Measurements from ENCODE around the gene MAT2B. TPM values are rescaled to one million over a fixed set of nuclear protein-coding genes. Genes with fewer than 3 reads are reported as not detected.

The MAT2B gene
- polyA plus RNA-seq, 1 donor (not counting 4 experiments of a cell fraction or from before 2014, with no cell fraction given) = 68.5 TPM

DNA sequence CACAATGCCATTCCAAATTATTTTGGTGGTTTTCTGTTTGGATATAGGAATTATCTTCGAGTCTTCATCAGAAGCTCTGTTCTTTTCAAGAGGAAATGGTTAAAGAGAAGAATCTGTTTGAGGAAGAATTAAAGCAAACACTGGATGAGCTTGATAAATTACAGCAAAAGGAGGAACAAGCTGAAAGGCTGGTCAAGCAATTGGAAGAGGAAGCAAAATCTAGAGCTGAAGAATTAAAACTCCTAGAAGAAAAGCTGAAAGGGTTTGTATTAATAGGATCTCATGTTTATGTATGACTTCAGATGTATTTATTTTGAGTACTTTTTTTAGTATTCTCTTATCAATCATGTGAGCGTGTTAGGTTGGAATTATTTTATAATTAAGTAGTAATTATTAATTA is 30.0 kb upstream of the MAT2B start:
- H3K36me3 ChIP-seq (ENCODE audit: control insufficient read depth in 2 of 2, extremely low read depth in 1 of 2, insufficient read depth in 2 of 2, low read length in 2 of 2) = peaks cover 0 to 17% of the 10 kb centered on the region in 2 experiments
- H3K9me3 ChIP-seq (ENCODE audit: control insufficient read depth, low read depth, low read length) = no peaks in the 10 kb centered on the region
- dilution Hi-C loops (cut with MboI; ENCODE audit: extremely low pct_ligation_motif_present, low sequenced_read_pairs) = no loop called here
- FAIRE-seq (no peak), DNase-seq (ENCODE audit: low read depth, low spot score) (no peak)
- no peak overlapping the region for H2AFZ ChIP-seq (ENCODE audit: control insufficient read depth, low read length)
- no peaks in the 10 kb centered on the region for H3K27me3 ChIP-seq (ENCODE audit: control insufficient read depth, extremely low read depth, insufficient read depth, low read length)
- no peaks in the 10 kb centered on the region for H3K79me2 ChIP-seq (ENCODE audit: control insufficient read depth, insufficient read depth, low read length)
- H3K4me3 ChIP-seq (ENCODE audit: control insufficient read depth in 2 of 3, extremely low read depth in 1 of 3, insufficient read depth in 2 of 3, low read depth in 1 of 3, low read length in 3 of 3) = no peak overlapping the region
- H3K27ac ChIP-seq (ENCODE audit: control insufficient read depth, insufficient read depth, low read length) = no peak overlapping the region
- H3K9ac ChIP-seq (ENCODE audit: control insufficient read depth, extremely low read depth, insufficient read depth, low read length) = no peak overlapping the region
- peaks cover 8% of the 10 kb centered on the region for H3K4me1 ChIP-seq (ENCODE audit: control insufficient read depth, extremely low read depth, insufficient read depth, low read length)
- TF ChIP-seq, protein P1, sequence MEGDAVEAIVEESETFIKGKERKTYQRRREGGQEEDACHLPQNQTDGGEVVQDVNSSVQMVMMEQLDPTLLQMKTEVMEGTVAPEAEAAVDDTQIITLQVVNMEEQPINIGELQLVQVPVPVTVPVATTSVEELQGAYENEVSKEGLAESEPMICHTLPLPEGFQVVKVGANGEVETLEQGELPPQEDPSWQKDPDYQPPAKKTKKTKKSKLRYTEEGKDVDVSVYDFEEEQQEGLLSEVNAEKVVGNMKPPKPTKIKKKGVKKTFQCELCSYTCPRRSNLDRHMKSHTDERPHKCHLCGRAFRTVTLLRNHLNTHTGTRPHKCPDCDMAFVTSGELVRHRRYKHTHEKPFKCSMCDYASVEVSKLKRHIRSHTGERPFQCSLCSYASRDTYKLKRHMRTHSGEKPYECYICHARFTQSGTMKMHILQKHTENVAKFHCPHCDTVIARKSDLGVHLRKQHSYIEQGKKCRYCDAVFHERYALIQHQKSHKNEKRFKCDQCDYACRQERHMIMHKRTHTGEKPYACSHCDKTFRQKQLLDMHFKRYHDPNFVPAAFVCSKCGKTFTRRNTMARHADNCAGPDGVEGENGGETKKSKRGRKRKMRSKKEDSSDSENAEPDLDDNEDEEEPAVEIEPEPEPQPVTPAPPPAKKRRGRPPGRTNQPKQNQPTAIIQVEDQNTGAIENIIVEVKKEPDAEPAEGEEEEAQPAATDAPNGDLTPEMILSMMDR (optimal IDR thresholded peaks at IDR 0.05 in 1 of 3, IDR thresholded peaks at IDR 0.05 in 1 of 3, conservative IDR thresholded peaks at IDR 0.05 in 1 of 3; ENCODE audit: extremely low read depth in 1 of 3, insufficient read depth in 2 of 3, low read length in 3 of 3) = no peak
- no peak for TF ChIP-seq EZH2 (IDR thresholded peaks at IDR 0.05; ENCODE audit: low read length)
- no peaks in the 10 kb centered on the region for H3K9me1 ChIP-seq (ENCODE audit: control insufficient read depth, extremely low read depth, insufficient read depth, low read length)
- no peak overlapping the region for H3K4me2 ChIP-seq (ENCODE audit: control insufficient read depth, extremely low read depth, insufficient read depth, low read depth, low read length)
- H4K20me1 ChIP-seq (ENCODE audit: control insufficient read depth, extremely low read depth, insufficient read depth, low read length) = no peaks in the 10 kb centered on the region

GRCh38 chr5:163478126-163478981 is 27.1 kb upstream of the MAT2B start:
- H3K4me1 ChIP-seq (ENCODE audit: control insufficient read depth, extremely low read depth, insufficient read depth, low read length) = peaks cover 8% of the 10 kb centered on the region
- no peak for DNase-seq (ENCODE audit: low read depth, low spot score)
- TF ChIP-seq, protein P1 (optimal IDR thresholded peaks at IDR 0.05 in 1 of 3, IDR thresholded peaks at IDR 0.05 in 1 of 3, conservative IDR thresholded peaks at IDR 0.05 in 1 of 3; ENCODE audit: extremely low read depth in 1 of 3, insufficient read depth in 2 of 3, low read length in 3 of 3) = no peak
- peak overlapping the region; percentile 39 for H3K27ac ChIP-seq (ENCODE audit: control insufficient read depth, insufficient read depth, low read length)
- no peaks in the 10 kb centered on the region for H3K9me1 ChIP-seq (ENCODE audit: control insufficient read depth, extremely low read depth, insufficient read depth, low read length)
- H3K79me2 ChIP-seq (ENCODE audit: control insufficient read depth, insufficient read depth, low read length) = no peaks in the 10 kb centered on the region
- dilution Hi-C loops (cut with MboI; ENCODE audit: extremely low pct_ligation_motif_present, low sequenced_read_pairs) = no loop called here
- peak overlapping the region; percentile 25 for H3K4me2 ChIP-seq (ENCODE audit: control insufficient read depth, extremely low read depth, insufficient read depth, low read depth, low read length)
- no peak overlapping the region for H3K9ac ChIP-seq (ENCODE audit: control insufficient read depth, extremely low read depth, insufficient read depth, low read length)
- H2AFZ ChIP-seq (ENCODE audit: control insufficient read depth, low read length) = no peak overlapping the region
- no peak for FAIRE-seq
- H3K36me3 ChIP-seq (ENCODE audit: control insufficient read depth in 2 of 2, extremely low read depth in 1 of 2, insufficient read depth in 2 of 2, low read length in 2 of 2) = peaks cover 0 to 9% of the 10 kb centered on the region in 2 experiments
- H3K27me3 ChIP-seq (ENCODE audit: control insufficient read depth, extremely low read depth, insufficient read depth, low read length) = no peaks in the 10 kb centered on the region
- no peaks in the 10 kb centered on the region for H3K9me3 ChIP-seq (ENCODE audit: control insufficient read depth, low read depth, low read length)
- H3K4me3 ChIP-seq (ENCODE audit: control insufficient read depth in 2 of 3, extremely low read depth in 1 of 3, insufficient read depth in 2 of 3, low read depth in 1 of 3, low read length in 3 of 3) = no peak overlapping the region
- no peaks in the 10 kb centered on the region for H4K20me1 ChIP-seq (ENCODE audit: control insufficient read depth, extremely low read depth, insufficient read depth, low read length)
